ENCODE results near the gene PHYKPL.

The PHYKPL gene

DNA sequence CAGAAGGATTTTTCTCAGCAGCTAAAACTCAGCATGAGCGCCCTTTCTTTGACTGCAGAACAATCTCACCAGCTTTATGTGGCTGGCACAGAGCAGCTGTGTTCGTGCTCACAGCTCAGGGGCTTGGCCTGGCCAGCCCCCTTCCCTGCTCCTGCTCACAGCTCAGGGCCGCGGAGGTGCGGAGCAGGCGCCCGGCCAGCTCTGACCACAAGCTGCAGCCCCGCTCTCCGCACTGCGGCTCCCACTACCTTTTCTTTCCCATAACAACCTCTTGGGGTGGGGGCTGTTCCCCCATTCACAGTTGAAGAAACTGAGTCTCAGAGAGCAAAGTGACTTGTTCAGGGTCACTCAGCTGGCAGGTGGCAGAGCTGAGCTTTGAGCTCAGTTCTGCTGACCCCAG, 34.0 kb upstream of the PHYKPL start:
- Histone ChIP-seq H3K79me2 (ENCODE audit: insufficient read depth, low read length) (no peaks in the 10 kb centered on the region), H3K4me2 (ENCODE audit: low read depth, low read length, poor library complexity, severe bottlenecking) (no peak overlapping the region), H3K9me2 (replicated peaks; ENCODE audit: insufficient read depth, low read length) (no peaks in the 10 kb centered on the region), H3K9me3 (ENCODE audit: insufficient read depth, low read length) (no peaks in the 10 kb centered on the region), H3K27me3 (ENCODE audit: low read length) (no peaks in the 10 kb centered on the region), H2AFZ (ENCODE audit: low read depth, low read length, severe bottlenecking) (no peak overlapping the region), H3K4me3 (ENCODE audit: insufficient read depth, low read length, poor library complexity, severe bottlenecking) (no peak overlapping the region), H3K9ac (ENCODE audit: low read length) (no peak overlapping the region), H3K27ac (ENCODE audit: low read depth, low read length) (no peak overlapping the region), H3K36me3 (ENCODE audit: low read length) (no peaks in the 10 kb centered on the region), H3F3A (ENCODE audit: insufficient read depth) (no peaks in the 10 kb centered on the region), H4K20me1 (ENCODE audit: low read depth, low read length) (no peaks in the 10 kb centered on the region)
- TF ChIP-seq CTCF (IDR thresholded peaks at IDR 0.05; ENCODE audit: insufficient read depth, low read length, poor library complexity, severe bottlenecking) (no peak), EZH2phosphoT487 (conservative IDR thresholded peaks at IDR 0.05; ENCODE audit: low read length) (no peak)

DNA sequence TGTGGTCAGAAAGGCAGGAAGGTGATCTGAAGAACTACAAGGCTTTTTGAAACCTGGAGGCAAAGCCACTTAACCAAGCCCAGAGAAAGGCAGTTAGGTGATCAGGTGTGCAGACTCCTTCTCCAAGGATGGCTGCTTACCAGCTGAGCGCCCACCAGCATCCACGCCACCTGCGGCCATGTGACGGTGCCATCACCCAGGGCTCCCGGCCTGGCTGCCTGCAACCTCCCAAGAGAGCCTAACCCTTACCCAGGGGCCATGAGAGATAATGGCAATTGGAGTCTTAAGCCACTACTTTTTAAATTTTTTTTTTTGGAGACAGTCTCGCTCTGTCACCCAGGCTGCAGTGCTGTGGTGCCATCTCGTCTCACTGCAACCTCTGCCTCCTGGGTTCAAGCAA, 33.1 kb upstream of the PHYKPL start:
- no peak overlapping the region for H3K9ac ChIP-seq (ENCODE audit: low read length)
- no peaks in the 10 kb centered on the region for H3K27me3 ChIP-seq (ENCODE audit: low read length)
- no peaks in the 10 kb centered on the region for H3K9me2 ChIP-seq (replicated peaks; ENCODE audit: insufficient read depth, low read length)
- no peak overlapping the region for H3K27ac ChIP-seq (ENCODE audit: low read depth, low read length)
- TF ChIP-seq EZH2phosphoT487 (conservative IDR thresholded peaks at IDR 0.05; ENCODE audit: low read length) (no peak), CTCF (IDR thresholded peaks at IDR 0.05; ENCODE audit: insufficient read depth, low read length, poor library complexity, severe bottlenecking) (no peak)
- H3K9me3 ChIP-seq (ENCODE audit: insufficient read depth, low read length) = no peaks in the 10 kb centered on the region
- H3K36me3 ChIP-seq (ENCODE audit: low read length) = no peaks in the 10 kb centered on the region
- H3K4me3 ChIP-seq (ENCODE audit: insufficient read depth, low read length, poor library complexity, severe bottlenecking) = no peak overlapping the region
- no peaks in the 10 kb centered on the region for H3F3A ChIP-seq (ENCODE audit: insufficient read depth)
- H3K79me2 ChIP-seq (ENCODE audit: insufficient read depth, low read length) = no peaks in the 10 kb centered on the region
- H4K20me1 ChIP-seq (ENCODE audit: low read depth, low read length) = no peaks in the 10 kb centered on the region
- no peak overlapping the region for H3K4me2 ChIP-seq (ENCODE audit: low read depth, low read length, poor library complexity, severe bottlenecking)
- H2AFZ ChIP-seq (ENCODE audit: low read depth, low read length, severe bottlenecking) = no peak overlapping the region

GRCh38 chr5:178264044-178264443, 31.4 kb upstream of the PHYKPL start:
- no peaks in the 10 kb centered on the region for H3K27me3 ChIP-seq (ENCODE audit: low read length)
- H2AFZ ChIP-seq (ENCODE audit: low read depth, low read length, severe bottlenecking) = no peak overlapping the region
- no peak overlapping the region for H3K4me3 ChIP-seq (ENCODE audit: insufficient read depth, low read length, poor library complexity, severe bottlenecking)
- TF ChIP-seq EZH2phosphoT487 (conservative IDR thresholded peaks at IDR 0.05; ENCODE audit: low read length) = no peak
- no peak for TF ChIP-seq CTCF (IDR thresholded peaks at IDR 0.05; ENCODE audit: insufficient read depth, low read length, poor library complexity, severe bottlenecking)
- H3K9me3 ChIP-seq (ENCODE audit: insufficient read depth, low read length) = no peaks in the 10 kb centered on the region
- no peak overlapping the region for H3K9ac ChIP-seq (ENCODE audit: low read length)
- no peaks in the 10 kb centered on the region for H3K9me2 ChIP-seq (replicated peaks; ENCODE audit: insufficient read depth, low read length)
- no peaks in the 10 kb centered on the region for H3K36me3 ChIP-seq (ENCODE audit: low read length)
- no peak overlapping the region for H3K27ac ChIP-seq (ENCODE audit: low read depth, low read length)
- H3K4me2 ChIP-seq (ENCODE audit: low read depth, low read length, poor library complexity, severe bottlenecking) = no peak overlapping the region
- no peaks in the 10 kb centered on the region for H4K20me1 ChIP-seq (ENCODE audit: low read depth, low read length)
- no peaks in the 10 kb centered on the region for H3F3A ChIP-seq (ENCODE audit: insufficient read depth)
- no peaks in the 10 kb centered on the region for H3K79me2 ChIP-seq (ENCODE audit: insufficient read depth, low read length)
